ENCODE results near the gene CALB2. TPM values are rescaled to one million over a fixed set of nuclear protein-coding genes. Genes with fewer than 3 reads are reported as not detected.
A peak's percentile ranks its signal among the peaks of the same experiment; 100 is the strongest.
"Not testable (repeated sequence)": the region's sequence is repeated elsewhere in the genome, so short reads cannot be mapped to it uniquely, and the experiment has no call there.

Gene CALB2
- polyA plus RNA-seq, 4 donors = 0.67 to 1.4 (median 0.78) TPM

DNA sequence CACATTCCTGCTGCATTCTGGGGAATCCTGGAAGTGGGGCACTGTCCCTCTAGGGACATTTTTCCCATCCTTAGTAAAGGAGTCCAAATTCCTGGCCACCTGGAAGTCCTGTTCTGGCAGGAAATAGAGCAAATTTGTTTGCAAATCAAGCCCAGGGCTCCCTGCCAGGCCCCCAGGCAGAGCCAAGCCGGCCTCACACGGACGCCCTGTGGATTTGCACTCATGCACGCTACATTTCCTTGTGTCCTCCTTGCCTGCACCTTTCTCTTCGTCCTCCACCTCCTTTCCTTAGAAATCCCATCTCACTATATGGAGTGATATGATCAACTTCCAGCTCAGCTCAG, 7.0 kb upstream of the CALB2 start:
- no peak for DNase-seq (ENCODE audit: low read depth in 4 of 4, low spot score in 3 of 4)

DNA sequence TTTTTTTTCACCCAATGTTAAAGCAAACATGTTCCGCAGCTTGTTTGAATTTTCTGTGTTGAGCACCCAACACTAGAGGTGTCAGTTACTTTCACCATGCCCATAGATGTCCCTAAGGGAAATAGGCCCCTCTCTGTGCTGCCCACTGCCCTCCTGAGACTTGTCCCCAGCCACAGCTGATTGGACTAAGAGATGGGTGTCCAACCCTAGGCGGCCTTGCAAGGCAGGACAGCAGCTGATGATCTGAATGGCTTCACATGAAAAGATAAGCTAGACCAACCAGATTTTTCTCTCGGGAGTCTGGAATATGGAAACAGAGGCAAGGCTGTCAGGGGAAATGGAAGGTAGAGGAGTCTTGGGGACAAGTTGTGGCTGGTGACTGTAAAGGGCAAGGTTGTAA, 6.1 kb upstream of the CALB2 start:
- no peak for DNase-seq (ENCODE audit: low read depth in 4 of 4, low spot score in 3 of 4)

DNA sequence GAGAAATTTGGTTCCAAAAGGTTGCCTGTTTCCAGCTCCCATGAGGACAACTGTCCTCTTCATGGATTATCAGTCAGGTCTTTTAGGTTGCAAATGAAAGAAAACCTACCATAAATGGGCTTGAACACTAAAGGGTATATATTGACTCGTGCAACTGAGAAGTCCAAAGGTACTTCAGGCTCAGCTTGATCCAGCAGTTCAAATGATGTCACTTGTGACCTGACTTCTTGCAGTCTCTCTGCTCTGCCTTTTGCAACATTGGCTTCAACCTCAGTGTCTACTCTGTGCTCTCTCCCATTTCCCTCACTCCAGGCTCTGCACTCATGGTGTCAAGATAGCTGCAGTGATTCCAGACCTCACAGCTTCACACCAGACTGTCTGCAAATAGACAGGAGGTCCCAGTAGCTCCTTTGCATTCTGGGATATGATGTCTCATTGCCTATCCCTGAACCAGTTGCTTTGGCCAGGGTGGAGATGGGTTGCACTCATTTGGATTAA, 5.5 kb upstream of the CALB2 start:
- DNase-seq (ENCODE audit: low read depth in 4 of 4, low spot score in 3 of 4) = no peak

DNA sequence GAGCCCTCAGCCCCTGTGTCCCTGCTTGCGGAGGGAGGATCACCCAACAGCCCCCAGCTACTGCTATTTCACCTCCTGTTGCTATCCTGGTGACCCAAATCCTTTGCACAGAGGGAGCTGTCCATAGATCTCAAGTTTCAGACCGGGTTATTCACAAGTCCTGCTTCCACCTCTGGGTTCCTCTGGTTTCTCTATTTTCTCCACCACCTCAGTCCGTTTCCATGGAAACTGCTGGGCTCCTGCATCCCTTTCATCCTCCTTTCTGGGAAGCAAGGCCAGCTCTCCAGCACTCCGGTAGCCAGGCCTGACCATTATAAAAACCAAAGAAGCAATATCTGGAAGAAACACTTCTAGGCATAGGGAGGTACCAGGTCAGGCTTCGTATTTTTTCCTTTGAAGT, 4.8 kb upstream of the CALB2 start:
- no peak for DNase-seq (ENCODE audit: low read depth in 4 of 4, low spot score in 3 of 4)

DNA sequence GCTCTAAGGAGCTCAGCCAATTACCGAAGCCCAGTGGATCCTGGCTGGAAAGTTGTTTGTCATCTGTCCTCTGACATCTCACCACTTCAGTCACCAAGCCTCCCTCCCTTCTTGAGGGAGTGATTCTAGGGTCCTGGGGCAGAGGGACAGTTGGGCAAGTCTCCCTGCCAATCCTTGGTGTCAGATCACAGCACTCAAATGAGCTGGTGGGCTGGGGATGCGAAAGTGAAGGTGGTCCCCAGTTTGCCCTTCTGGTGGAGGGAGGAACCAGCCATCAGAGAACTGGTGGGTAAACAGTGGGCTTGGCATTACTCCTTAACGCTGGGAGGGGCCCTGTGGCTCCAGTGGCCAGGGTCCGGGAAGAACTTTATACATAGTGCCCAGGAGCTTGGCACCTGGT, 4.4 kb upstream of the CALB2 start:
- no peak for DNase-seq (ENCODE audit: low read depth in 4 of 4, low spot score in 3 of 4)

DNA sequence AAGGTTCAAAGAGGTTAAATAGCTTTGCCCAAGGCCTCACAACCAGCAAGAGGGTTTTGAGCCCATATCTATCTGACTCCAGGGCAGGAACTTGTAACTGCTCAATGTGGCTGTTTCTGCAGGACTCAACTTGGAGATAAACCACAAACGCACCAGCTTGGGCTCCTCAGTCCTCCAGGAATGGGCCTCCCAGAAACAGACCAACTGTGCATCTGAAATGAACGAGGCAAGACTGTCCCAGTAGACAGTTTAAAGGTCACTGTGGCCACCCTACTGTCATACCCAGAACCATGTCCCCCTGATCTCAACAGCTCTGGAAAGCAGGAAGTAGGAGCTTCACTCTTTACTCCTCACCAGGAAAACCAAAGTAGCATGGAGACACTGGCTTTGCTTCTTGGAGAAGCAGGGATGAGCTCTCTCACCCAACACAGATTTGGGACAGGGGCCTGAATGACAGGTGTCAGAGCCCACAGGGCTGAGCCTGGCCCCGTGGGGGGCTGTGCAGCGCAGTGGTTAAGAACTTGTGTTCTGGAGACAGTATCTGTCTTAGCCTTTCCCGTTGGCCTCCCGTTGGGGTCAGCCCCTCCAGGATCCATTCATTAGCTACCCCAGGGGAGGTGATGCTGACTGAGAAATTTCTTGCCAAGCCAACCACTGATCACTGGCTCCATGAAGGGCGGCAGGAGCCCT, 2.3 kb upstream of the CALB2 start:
- DNase-seq (ENCODE audit: low read depth in 4 of 4, low spot score in 3 of 4) = no peak

DNA sequence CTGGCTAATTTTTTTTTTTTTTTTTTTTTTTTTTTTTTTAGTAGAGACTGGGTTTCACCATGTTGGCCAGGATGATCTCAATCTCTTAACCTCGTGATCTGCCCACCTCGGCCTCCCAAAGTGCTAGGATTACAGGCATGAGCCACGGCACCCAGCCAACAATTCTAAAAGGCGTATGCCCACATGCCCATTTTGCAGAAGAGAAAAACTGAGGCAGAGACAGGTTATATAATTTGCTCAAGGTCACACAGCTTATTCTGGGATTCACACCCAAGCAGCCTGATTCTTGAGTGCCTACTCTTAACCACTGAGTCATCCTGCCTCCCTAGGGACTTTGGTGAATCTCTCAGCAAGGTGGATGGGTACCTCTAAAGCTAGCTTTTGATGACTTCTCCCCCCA, 1.6 kb upstream of the CALB2 start:
- DNase-seq (ENCODE audit: low read depth in 4 of 4, low spot score in 3 of 4) = not testable (repeated sequence)

DNA sequence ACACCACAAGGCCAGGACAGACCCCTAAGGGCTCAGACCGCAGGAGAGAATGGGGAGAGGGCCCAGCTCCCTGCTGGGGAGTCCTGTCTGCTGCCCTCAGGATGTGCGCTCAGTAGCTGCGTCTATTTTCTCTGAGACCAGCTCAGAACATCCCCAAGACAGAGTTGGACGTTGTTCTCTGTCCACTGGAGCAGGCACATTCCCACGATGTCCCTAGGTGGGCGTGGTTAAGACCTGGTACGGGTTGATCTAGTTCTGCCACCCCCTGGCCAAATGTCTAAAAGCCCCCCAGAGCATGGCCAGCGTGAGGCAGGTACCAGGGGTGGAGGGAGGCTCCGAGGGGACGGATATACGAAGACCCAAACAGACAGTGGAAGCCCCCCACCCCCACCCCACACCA, 842 bp upstream of the CALB2 start:
- peak in 1 of 4 donors; percentile 3 for DNase-seq (ENCODE audit: low read depth in 4 of 4, low spot score in 3 of 4)

DNA sequence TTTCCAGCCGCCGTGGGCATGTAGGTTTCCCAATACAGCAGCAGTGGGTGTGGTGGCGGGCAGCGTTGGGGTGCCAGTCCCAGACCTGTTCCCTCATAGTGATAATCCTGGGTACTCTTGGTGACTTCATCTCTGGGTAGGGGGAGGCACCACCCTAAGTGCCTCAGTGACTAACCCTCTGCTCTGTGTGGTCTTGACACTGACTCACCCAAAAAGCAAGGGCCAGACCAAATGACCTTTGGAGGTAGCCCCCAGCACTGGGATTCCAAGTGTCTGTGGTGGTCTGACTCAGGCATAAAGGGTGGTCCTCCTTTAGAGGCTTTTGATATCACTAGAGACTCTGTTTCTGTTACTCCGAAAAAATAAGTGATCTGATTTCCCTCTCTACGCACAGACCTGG, 908 bp downstream of the CALB2 start:
- DNase-seq (ENCODE audit: low read depth in 4 of 4, low spot score in 3 of 4) = no peak

DNA sequence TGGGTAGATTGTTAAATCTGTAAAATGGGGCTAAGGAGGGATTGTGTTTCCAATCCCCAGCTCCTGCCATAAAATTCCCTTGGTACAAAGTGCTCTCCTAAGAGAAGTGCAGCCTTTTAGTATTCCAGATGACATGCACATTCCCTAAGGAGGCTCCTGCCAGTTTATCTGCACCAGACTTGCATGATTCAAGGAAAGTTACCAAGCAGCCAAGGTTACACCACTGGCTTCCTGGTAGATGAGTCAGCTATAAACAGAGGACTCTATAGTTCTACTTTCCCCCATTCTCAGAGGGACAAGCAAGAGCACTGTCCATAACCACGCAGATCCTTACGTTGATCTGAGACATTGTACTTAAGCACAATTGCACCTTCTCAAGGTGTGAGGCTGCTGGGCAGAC, 1.9 kb downstream of the CALB2 start:
- no peak for DNase-seq (ENCODE audit: low read depth in 4 of 4, low spot score in 3 of 4)

DNA sequence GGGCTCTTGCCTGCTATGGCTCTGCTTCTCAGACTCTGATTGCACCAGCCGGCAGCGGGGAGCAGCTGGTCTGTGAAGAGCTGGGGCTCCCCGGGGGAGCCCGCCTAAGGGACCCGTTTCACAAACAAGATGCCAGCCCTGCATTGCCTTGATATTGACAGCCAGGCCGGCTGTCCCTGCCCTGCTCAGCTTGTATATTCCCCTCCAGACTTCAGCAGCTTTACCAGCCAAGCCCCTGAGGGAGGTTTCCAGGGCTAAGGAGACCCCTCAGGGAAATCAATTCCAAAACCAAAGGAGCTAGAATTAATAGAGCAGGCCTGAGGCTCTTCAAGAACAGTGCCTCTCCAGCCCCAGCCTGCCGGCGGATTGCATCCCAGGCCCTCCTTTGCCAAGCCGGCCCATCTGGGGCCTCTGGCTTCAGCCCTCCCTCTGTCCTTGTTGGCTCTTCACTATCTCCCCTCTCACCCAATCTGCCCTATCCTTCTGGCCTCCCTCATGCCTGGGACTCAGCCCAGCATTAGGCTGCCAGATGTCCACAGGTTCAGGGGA, 5.7 kb downstream of the CALB2 start:
- DNase-seq (ENCODE audit: low read depth in 4 of 4, low spot score in 3 of 4) = no peak

DNA sequence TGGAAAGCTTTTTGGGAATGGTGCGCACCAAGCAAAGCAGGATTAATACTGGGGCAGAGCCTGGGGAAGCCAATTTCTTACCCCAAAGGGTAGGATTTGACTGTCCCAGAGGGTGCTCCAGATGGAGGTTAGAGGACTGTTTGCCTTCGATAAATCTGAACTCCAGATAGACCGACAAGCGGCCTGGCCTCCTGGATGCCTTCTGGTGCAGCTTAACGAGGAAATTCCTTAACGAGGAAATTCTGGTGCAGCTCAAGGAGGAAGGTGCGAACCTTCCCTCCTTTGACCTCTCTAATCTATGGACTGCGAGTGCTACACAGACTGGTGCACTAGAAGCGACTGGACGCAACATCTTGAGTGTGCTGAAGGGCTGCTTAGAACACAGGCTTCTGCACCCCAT, 6.5 kb downstream of the CALB2 start:
- DNase-seq (ENCODE audit: low read depth in 4 of 4, low spot score in 3 of 4) = no peak

DNA sequence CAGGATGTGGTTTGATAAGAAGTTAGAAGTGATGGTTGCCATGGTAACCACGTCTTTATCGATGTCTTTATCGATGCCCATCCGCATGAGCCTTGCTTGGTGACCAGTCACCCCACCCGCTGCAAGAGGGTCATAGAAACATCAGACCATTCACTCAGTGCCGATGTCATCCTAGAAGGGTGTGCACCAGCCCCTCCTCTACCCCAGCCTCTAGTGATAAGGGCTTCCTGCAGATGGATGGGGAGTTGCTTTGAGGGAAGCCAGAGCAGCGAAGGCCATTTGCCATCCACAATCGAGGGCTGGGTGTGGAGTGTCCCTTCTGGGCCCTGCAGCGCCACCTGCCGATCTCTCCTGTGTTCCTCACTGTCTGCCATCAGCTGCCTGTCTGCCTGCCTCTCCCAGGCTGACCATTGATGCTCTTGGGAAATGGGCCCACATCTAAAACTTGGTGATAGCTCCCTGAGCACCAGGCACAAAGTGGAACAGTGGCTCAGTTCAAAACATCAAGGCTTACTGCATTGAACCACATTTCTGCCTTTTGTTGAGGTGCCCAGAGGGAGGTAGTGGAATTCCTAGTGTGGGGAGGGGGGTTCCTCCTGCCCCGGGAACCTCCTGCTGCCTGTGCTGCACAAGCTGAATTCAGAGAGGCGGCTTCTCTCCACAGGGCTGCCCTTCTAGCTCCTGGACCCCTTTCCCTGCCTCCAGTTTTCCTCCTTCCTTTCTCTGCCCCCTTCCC, 8.9 kb downstream of the CALB2 start:
- no peak for DNase-seq (ENCODE audit: low read depth in 4 of 4, low spot score in 3 of 4)

DNA sequence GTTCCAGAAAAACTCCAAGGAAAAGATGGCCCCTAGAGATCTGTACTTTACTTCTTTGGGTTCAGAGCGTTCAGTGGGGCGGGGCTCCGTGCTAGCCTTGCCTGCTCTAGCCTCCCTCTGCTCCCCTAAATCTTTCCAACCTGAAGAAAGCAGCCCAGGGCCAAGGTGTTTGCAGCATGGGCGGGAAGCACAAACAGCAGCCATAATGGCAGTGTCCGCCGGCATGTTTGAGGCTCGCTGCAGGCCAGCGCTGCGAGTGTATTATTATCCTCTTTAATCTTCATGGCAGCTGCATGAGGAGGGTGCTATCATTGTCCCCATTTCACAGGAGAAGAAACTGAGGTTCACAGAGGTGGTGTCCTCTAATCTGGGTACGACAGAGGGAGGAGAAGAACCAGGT, 10.4 kb downstream of the CALB2 start:
- no peak for DNase-seq (ENCODE audit: low read depth in 4 of 4, low spot score in 3 of 4)

DNA sequence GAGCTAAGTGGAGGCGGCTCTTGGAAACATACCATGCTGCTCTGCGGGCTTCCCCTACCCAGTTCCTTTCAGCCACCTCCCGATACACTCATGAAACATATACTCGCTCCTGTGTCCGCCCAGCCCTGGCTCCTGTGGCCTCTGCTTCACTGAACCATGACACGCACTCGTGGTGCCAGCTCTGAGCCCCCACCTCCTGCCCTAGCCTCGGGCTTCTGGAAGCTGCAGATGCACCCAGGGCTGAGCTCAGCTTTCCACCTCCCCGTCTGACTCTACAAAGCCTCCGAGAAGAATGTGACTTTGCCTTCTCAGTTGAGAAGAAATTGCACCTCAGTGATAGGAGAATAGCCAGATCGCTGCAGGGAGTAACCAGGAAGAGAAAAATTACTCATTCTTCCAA, 11.0 kb downstream of the CALB2 start:
- no peak for DNase-seq (ENCODE audit: low read depth in 4 of 4, low spot score in 3 of 4)

DNA sequence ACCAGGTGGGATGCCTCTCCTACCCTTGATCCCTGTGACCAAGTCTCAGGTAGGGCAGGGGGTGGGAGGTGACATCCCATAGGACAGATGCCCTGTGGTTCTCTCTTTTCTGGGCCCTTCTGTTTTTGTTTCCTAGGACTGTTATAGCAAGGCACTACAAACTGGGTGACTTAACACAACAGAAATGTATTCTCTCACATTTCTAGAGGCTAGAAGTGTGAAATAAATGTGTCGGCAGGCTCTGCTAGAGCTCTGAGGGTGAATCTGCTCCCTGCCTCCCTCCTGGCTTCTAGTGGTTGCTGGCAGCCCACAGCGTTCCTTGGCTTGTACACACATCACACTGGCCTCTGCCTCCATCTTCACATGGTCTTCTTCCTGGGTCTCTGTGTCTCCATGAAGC, 12.7 kb downstream of the CALB2 start:
- no peak for DNase-seq (ENCODE audit: low read depth in 4 of 4, low spot score in 3 of 4)

DNA sequence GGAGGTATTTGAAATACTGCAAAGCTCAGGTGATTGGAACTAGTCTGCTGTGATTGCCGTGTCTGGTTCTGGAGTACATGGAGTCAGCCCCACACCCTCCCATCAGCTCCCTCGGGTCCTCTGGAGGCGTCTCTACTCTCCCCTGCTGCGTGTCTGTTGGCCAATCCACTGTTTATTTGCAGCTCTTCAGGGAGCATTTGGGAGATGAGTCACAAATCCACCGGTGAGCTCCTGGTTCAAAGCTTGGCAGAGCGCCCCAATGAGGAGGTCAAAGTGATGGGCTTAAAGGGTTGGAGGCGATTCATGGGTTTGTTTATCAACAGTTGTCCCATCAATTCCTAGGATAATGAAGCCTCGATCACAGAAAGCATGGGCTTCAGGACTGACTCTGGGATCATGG, 14.6 kb downstream of the CALB2 start:
- DNase-seq (ENCODE audit: low read depth in 4 of 4, low spot score in 3 of 4) = no peak

DNA sequence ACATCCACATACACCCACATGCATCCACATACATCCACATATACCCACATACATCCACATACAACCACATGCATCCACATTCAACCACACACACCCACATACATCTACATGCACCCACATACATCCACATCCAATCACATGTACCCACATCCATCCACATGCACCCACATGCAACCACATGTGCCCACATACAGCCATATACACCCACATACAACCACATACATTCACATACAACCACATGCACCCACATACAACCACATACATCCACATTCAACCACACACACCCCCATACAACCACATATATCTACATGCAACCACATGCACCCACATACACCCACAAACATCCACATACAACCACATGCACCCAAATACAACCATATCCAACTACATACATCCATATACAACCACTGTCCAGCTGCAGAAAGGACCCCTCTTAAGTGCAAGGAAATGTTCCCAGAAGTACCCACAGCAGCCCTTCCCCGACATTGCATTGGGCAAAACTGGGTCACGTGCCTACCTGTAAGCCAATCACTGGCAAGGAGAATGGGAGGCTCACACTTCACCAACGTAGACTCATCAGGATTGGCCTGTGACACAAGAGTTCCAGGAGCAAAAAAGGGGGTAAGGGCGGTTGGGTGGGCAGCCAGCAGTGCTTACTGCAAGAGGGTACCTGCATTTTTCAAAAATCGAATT, 18.1 kb downstream of the CALB2 start:
- no peak for DNase-seq (ENCODE audit: low read depth in 4 of 4, low spot score in 3 of 4)

DNA sequence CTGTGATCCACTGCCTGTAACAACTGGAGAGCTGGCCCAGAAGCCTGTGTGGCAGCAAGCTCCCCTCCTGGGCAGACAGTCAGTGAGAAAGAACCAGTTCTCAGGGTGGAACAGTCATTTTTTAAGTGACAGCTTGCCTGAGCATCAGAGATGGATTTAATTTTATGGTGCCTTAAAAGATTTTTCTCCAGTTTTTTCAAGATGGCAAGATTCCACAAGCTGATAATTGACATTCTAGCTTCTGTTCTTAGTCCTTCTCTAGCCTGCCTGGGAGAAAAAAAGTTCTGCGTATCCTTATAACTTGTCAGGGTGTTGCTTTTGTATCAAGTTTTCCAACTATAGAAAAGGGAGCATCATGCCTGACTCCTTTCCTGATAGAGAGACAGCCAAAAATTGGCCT, 21.2 kb downstream of the CALB2 start:
- DNase-seq (ENCODE audit: low read depth in 4 of 4, low spot score in 3 of 4) = no peak

DNA sequence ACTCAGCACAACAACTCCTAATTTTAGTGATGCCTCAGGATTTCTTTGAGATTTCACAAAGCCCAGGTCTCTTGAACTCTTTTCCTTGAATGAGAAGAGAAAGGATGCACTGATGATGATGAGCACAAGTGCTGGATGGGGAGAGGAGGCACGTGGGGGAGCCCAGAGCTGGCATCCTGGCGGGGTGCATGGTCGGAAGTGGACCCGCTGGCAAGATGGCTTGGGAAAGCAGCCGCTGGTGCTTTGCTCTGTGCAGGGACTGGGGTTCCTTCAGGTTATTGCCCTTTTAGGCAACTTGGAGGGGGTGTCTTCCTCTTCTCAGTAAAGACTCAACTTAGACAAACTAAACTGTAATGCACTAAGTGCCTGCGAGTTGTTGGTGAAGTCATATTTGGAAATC, 22.3 kb downstream of the CALB2 start:
- no peak for DNase-seq (ENCODE audit: low read depth in 4 of 4, low spot score in 3 of 4)

DNA sequence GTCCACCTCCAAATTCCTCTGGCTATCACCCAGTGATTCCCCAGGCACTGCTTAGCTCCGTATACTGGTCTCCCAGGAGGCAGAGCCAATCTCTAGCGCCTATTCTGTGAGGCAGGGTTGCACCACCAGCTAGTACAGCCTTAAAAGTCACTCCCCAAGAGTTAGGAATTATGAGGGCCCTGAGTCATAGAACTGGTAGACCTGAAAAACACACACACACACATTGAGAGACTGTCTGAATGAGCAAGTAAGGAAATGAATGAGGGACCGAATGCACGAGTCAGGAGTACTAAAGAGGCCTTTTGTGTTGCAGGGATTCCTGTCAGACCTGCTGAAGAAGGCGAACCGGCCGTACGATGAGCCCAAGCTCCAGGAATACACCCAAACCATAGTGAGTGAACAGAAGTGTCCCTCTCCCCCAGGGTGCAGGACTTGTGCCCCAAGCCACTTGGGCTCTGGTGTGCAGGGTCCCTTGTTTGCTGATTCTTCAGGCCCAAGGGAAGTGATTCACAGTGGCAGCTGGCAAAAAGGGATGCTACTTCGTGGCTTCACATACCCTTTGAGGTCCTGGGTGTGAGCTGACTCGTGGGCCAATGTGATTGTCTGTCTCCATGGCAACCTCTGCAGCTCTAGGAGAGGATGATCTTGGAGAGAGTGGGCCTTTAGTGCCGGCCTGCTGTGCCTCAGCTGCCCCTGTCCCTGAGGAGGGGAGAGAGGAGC, 24.7 kb downstream of the CALB2 start:
- DNase-seq (ENCODE audit: low read depth in 4 of 4, low spot score in 3 of 4) = no peak

Data from right renal pelvis (tissue), 4 donors.